Lower lobe of right lung (tissue), 2 donors: Measurements from ENCODE around the gene MCF2L. TPM values are rescaled to one million over a fixed set of nuclear protein-coding genes. Genes with fewer than 3 reads are reported as not detected.

Experiments
- ATAC-seq, 2 donors: fragments of 200-7000 bp; cut with Tn5 transposase; one replicate each; pipeline ENCODE4 v1.9.1; 2020 to 2022; ENCODE audit warnings: mild to moderate bottlenecking in 2 of 2, moderate library complexity in 2 of 2
- DNase-seq: peaks from one replicate; pipeline ENCODE4 v3.0.0-alpha.2; 2020
- H3K27ac ChIP-seq: fragments of 200-600 bp; one replicate; pipeline ENCODE4 v1.8.0; 2022
- H3K27me3 ChIP-seq: fragments of 200-600 bp; one replicate; pipeline ENCODE4 v1.8.0; 2022; ENCODE audit warnings: low read depth
- H3K36me3 ChIP-seq: fragments of 200-600 bp; one replicate; pipeline ENCODE4 v1.8.0; 2022; ENCODE audit warnings: mild to moderate bottlenecking
- H3K4me1 ChIP-seq: fragments of 200-600 bp; one replicate; pipeline ENCODE4 v1.8.0; 2022
- H3K4me3 ChIP-seq: fragments of 200-600 bp; one replicate; pipeline ENCODE4 v1.8.0; 2022; ENCODE audit warnings: mild to moderate bottlenecking
- H3K9me3 ChIP-seq: fragments of 200-600 bp; one replicate; pipeline ENCODE4 v1.8.0; 2022
- intact Hi-C: fragments of 100-400 bp; cut with DNase I; formaldehyde crosslinking; loops from one replicate; pipeline ENCODE4 v1.11.0; 2022
- total RNA-seq: library from RNA; stranded (reverse); fragmentation: NEBNext Ultra II Directional; extraction: Animal tissue kit (Norgen Biotek cat#: 25700); gene quantifications from one replicate; pipeline ENCODE4 v1.2.1, GENCODE V29; 2021
- TF ChIP-seq, protein P1 (sequence below): fragments of 200-600 bp; IDR thresholded peaks from one replicate; pipeline ENCODE4 v1.8.0; 2022; ENCODE audit warnings: antibody characterized with exemption, mild to moderate bottlenecking
- donor health status: DM: no; HTN: yes; CAD: no; lungs with severe emphysema.

MCF2L gene
- total RNA-seq, 1 donor from 2014 or later, result 42.4 TPM

DNA sequence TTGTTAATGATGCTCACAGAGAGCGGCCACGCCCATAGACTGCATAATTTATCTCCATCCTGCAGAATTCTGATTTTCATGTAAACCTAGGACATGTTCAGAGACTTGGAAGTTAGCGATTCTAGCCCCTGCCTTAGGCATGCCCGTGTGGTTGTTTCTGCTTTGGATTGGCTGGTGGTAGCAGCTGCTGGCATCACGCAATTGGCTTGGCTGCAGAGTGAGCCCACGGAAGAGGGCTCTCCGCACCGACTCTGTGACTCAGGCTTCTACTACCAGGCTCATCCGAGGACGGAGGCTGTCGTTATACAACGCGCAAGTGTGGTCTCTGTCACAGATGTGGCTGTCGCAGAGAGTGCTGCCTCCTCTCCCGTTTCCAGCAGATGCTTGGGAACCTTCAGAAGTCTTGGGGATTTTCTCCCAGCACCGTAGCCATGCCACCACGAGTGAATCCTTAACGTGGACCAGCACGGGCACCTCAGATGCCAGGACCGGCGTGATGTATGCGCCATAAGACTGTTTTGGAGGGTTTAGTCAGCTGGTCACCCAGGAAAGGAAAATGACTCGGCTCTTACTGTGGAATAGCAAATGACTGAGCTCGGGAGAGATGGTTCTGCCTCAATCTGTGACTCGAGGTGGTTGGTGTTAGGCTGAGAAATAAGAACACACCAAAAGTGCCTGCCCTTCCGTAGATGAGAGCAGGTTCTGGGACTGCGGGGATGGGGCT is 75.5 kb downstream of the MCF2L start:
- TF ChIP-seq, protein P1, sequence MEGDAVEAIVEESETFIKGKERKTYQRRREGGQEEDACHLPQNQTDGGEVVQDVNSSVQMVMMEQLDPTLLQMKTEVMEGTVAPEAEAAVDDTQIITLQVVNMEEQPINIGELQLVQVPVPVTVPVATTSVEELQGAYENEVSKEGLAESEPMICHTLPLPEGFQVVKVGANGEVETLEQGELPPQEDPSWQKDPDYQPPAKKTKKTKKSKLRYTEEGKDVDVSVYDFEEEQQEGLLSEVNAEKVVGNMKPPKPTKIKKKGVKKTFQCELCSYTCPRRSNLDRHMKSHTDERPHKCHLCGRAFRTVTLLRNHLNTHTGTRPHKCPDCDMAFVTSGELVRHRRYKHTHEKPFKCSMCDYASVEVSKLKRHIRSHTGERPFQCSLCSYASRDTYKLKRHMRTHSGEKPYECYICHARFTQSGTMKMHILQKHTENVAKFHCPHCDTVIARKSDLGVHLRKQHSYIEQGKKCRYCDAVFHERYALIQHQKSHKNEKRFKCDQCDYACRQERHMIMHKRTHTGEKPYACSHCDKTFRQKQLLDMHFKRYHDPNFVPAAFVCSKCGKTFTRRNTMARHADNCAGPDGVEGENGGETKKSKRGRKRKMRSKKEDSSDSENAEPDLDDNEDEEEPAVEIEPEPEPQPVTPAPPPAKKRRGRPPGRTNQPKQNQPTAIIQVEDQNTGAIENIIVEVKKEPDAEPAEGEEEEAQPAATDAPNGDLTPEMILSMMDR, result no peak
- Histone ChIP-seq H3K4me1 (no peaks in the 10 kb centered on the region), H3K27ac (no peak overlapping the region), H3K9me3 (no peaks in the 10 kb centered on the region), H3K27me3 (no peaks in the 10 kb centered on the region), H3K36me3 (peaks cover 15% of the 10 kb centered on the region), H3K4me3 (no peak overlapping the region)
- ATAC-seq, result no peak
- no peak for DNase-seq
- intact Hi-C loops, result no loop called here

DNA sequence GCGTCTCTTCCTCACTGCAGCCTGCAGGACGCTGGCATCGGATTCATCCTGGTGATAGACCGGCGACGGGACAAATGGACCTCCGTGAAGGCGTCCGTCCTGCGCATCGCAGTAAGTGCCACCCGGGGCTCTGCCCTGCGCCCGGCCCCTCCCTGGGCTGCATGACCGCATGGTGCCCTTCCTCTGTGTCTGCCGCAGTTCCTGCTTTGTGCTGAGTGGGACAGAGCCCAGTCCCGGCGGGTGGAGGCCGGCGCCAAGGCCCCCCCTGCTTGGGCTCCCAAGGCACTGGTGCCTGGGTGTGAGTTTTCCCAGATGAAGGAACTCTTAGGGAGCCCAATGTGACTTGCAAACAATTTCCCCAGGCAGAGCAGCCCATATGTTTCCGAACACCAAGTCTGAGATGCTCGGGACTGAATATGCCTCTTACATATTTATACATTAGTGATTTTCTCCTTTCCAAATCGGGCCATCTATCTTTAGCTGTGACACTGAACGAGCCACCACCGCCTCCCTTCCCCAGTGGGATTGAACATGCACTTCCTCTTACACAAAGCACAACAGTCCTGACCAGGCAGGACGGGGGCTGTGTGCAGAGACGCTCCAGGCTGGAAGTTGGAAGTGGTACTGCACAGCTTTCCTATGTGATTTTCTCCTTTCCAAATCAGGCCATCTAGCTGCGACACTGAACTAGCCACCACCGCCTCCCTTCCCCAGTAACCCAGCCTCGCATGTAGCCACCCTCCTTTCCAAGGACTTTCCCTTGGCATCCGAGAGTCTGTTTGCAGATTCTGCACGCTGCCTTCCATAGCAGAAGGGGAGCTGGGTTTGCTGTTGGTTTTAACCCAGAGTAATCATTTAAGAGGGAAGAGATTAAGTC is 76.5 kb downstream of the MCF2L start:
- Histone ChIP-seq H3K9me3 (no peaks in the 10 kb centered on the region), H3K27ac (no peak overlapping the region), H3K4me1 (no peaks in the 10 kb centered on the region), H3K36me3 (peaks cover 15% of the 10 kb centered on the region), H3K4me3 (no peak overlapping the region), H3K27me3 (no peaks in the 10 kb centered on the region)
- intact Hi-C loops, result no loop called here
- DNase-seq (no peak), ATAC-seq (peak in 1 of 2 donors; percentile 36)
- TF ChIP-seq, protein P1, result no peak

DNA sequence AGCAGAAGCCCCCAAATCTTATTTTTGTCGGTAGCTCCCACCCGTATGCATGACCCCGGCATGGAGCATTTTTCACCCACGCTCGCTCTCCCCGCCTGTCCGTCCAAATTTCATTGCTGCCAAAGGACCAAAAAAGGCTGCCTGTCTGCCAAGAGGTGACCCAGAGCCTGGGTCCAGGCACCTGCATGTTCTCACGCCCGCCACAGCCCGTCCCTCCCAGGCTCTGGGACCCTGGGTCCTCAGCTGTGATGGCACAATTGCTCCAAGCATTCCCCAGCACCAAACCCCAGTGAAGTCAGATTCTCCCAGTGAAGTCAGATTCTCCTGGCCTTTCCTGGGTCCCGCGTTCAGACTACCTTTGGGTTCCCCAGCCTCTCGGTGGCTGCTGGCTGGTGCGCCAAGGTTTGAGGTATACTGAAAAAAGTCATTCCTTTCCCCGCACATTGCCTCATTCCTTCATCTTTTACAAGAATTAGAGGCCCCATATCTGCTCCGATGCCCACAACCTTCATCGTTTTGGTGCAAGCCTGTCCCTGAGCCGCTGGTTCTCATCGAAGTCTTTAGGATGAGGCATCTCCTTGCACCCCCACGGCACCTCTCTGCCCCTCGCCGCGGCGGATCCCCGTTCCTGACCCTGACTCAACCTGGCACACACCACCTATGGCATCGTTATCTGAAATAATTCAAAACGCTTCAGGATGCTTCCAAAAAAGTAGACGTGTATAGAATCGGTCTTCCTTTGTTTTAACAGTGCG is 77.3 kb downstream of the MCF2L start:
- no peaks in the 10 kb centered on the region for H3K9me3 ChIP-seq
- H3K36me3 ChIP-seq, result peaks cover 15% of the 10 kb centered on the region
- DNase-seq (no peak), ATAC-seq (no peak)
- intact Hi-C loops, result no loop called here
- TF ChIP-seq, protein P1, result no peak
- no peaks in the 10 kb centered on the region for H3K27me3 ChIP-seq
- H3K27ac ChIP-seq, result no peak overlapping the region
- no peak overlapping the region for H3K4me3 ChIP-seq
- no peaks in the 10 kb centered on the region for H3K4me1 ChIP-seq

DNA sequence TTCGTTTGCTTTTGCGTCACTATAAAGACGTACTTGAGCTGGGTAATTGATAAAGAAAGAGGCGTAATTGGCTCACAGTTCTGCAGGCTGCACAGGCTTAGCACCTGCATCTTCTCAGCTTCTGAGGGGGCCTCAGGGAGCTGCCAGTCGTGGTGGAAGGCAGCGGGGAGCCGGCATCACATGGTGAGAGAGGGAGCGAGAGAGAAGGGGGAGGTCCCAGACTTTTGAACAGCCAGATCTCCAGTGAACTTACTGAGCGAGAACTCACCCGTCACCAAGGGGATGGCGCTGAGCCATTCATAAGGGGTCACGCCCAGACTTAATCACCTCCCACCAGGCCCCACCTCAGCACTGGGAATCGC is 77.8 kb downstream of the MCF2L start:
- Histone ChIP-seq H3K36me3 (peaks cover 17% of the 10 kb centered on the region), H3K9me3 (no peaks in the 10 kb centered on the region), H3K27ac (no peak overlapping the region), H3K4me3 (no peak overlapping the region), H3K4me1 (no peaks in the 10 kb centered on the region), H3K27me3 (no peaks in the 10 kb centered on the region)
- intact Hi-C loops, result no loop called here
- TF ChIP-seq, protein P1, result no peak
- ATAC-seq (no peak), DNase-seq (no peak)

DNA sequence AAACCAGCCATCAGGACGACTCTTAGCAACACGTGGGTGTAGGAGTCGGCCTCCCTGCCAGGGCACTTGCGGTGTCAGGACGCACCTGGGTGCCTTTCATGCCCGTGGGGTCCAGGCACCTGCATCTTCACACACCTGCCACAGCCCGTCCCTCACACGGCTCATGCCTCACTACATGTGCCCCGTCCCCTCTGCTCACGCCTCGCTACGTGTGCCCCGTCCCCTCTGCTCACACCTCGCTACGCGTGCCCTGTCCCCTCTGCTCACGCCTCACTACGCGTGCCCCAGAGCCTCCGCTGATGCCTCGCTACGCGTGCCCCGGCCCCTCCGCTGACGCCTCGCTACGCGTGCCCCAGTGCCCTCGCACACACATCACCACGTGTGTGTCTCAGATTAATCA is 78.6 kb downstream of the MCF2L start:
- Histone ChIP-seq H3K27ac (no peak overlapping the region), H3K4me3 (no peak overlapping the region), H3K36me3 (peaks cover 17% of the 10 kb centered on the region), H3K9me3 (no peaks in the 10 kb centered on the region), H3K4me1 (no peaks in the 10 kb centered on the region), H3K27me3 (no peaks in the 10 kb centered on the region)
- DNase-seq (peak; percentile 41), ATAC-seq (no peak)
- intact Hi-C loops, result no loop called here
- TF ChIP-seq, protein P1, result no peak
